Activated T-helper 2 cell treated with anti-CD3 and anti-CD28 coated beads, Interferon-gamma antibody, Interleukin-2, Interleukin-4, amounts not matched to agents 10 μg/mL and 5 μg/mL and 100 μg/mL, durations not matched to agents 14 hours and 24 hours and 36 hours (primary cell): Measurements from ENCODE around the gene SLC22A23. TPM values are rescaled to one million over a fixed set of nuclear protein-coding genes. Genes with fewer than 3 reads are reported as not detected.

Experiments used
- DNase-seq: peaks from one replicate; pipeline ENCODE4 v3.0.0; 2021; ENCODE audit warnings: low spot score
- H3K27ac Mint-ChIP-seq: one replicate; pipeline ENCODE4 v1.8.0; 2021; ENCODE audit warnings: mixed read lengths
- H3K27me3 Mint-ChIP-seq: one replicate; pipeline ENCODE4 v1.8.0; 2021; ENCODE audit warnings: low read depth, mixed read lengths
- H3K36me3 Mint-ChIP-seq: one replicate; pipeline ENCODE4 v1.8.0; 2021; ENCODE audit warnings: low read depth, mixed read lengths
- H3K4me1 Mint-ChIP-seq: one replicate; pipeline ENCODE4 v1.8.0; 2021; ENCODE audit warnings: low read depth, mixed read lengths
- H3K4me3 Mint-ChIP-seq: one replicate; pipeline ENCODE4 v1.8.0; 2021; ENCODE audit warnings: low read depth, mild to moderate bottlenecking, moderate library complexity, mixed read lengths
- H3K9me3 Mint-ChIP-seq: one replicate; pipeline ENCODE4 v1.8.0; 2021; ENCODE audit warnings: mixed read lengths
- intact Hi-C: fragments of 100-400 bp; cut with micrococcal nuclease; formaldehyde crosslinking; loops from one replicate; pipeline ENCODE4 v1.15.1; 2023
- total RNA-seq: library from RNA; stranded (reverse); gene quantifications from 2 replicates; pipeline ENCODE4 v1.2.3, GENCODE V29; 2022

The SLC22A23 gene
- total RNA-seq, 1 donor from 2014 or later: 0.07 TPM

- Mint-ChIP-seq H3K36me3 (no peaks in the 10 kb centered on the region), H3K9me3 (no peaks in the 10 kb centered on the region), H3K27me3 (peaks cover 11% of the 10 kb centered on the region), H3K4me1 (no peaks in the 10 kb centered on the region), H3K27ac (no peak overlapping the region), H3K4me3 (no peak overlapping the region)
- DNase-seq: no peak
- intact Hi-C loops: no loop called here
Measured at GRCh38 chr6:3303795-3304411, 152.9 kb downstream of the SLC22A23 start.

GRCh38 chr6:3301506-3301905 lies 155.3 kb downstream of the SLC22A23 start:
- Mint-ChIP-seq H3K27me3 (peaks cover 11% of the 10 kb centered on the region), H3K4me3 (no peak overlapping the region), H3K9me3 (no peaks in the 10 kb centered on the region), H3K36me3 (no peaks in the 10 kb centered on the region), H3K27ac (no peak overlapping the region), H3K4me1 (no peaks in the 10 kb centered on the region)
- DNase-seq: no peak
- intact Hi-C loops: no loop called here

- H3K4me1 Mint-ChIP-seq: no peaks in the 10 kb centered on the region
- DNase-seq: no peak
- no peaks in the 10 kb centered on the region for H3K36me3 Mint-ChIP-seq
- H3K9me3 Mint-ChIP-seq: no peaks in the 10 kb centered on the region
- peaks cover 11% of the 10 kb centered on the region for H3K27me3 Mint-ChIP-seq
- intact Hi-C loops: no loop called here
- no peak overlapping the region for H3K4me3 Mint-ChIP-seq
- H3K27ac Mint-ChIP-seq: no peak overlapping the region
Measured at GRCh38 chr6:3299221-3299620, 157.6 kb downstream of the SLC22A23 start.

- no peak overlapping the region for H3K4me3 Mint-ChIP-seq
- intact Hi-C loops: no loop called here
- no peak for DNase-seq
- H3K9me3 Mint-ChIP-seq: no peaks in the 10 kb centered on the region
- H3K4me1 Mint-ChIP-seq: no peaks in the 10 kb centered on the region
- peaks cover 9% of the 10 kb centered on the region for H3K27me3 Mint-ChIP-seq
- H3K27ac Mint-ChIP-seq: no peak overlapping the region
- H3K36me3 Mint-ChIP-seq: no peaks in the 10 kb centered on the region
Measured at GRCh38 chr6:3297909-3298308, 158.9 kb downstream of the SLC22A23 start.

GRCh38 chr6:3297006-3297405 lies 159.8 kb downstream of the SLC22A23 start:
- no peak for DNase-seq
- Mint-ChIP-seq H3K27me3 (peaks cover under 1% of the 10 kb centered on the region), H3K9me3 (no peaks in the 10 kb centered on the region), H3K36me3 (no peaks in the 10 kb centered on the region), H3K4me3 (no peak overlapping the region), H3K4me1 (no peaks in the 10 kb centered on the region), H3K27ac (no peak overlapping the region)
- intact Hi-C loops: no loop called here

GRCh38 chr6:3296537-3296936 lies 160.3 kb downstream of the SLC22A23 start:
- Mint-ChIP-seq H3K27me3 (no peaks in the 10 kb centered on the region), H3K9me3 (no peaks in the 10 kb centered on the region), H3K4me3 (no peak overlapping the region), H3K4me1 (no peaks in the 10 kb centered on the region), H3K27ac (no peak overlapping the region), H3K36me3 (no peaks in the 10 kb centered on the region)
- intact Hi-C loops: no loop called here
- DNase-seq: no peak

GRCh38 chr6:3296078-3296477 lies 160.8 kb downstream of the SLC22A23 start:
- intact Hi-C loops: no loop called here
- no peak for DNase-seq
- Mint-ChIP-seq H3K27ac (no peak overlapping the region), H3K27me3 (no peaks in the 10 kb centered on the region), H3K4me3 (no peak overlapping the region), H3K36me3 (no peaks in the 10 kb centered on the region), H3K4me1 (no peaks in the 10 kb centered on the region), H3K9me3 (no peaks in the 10 kb centered on the region)

- no peaks in the 10 kb centered on the region for H3K9me3 Mint-ChIP-seq
- no peaks in the 10 kb centered on the region for H3K4me1 Mint-ChIP-seq
- no peak for DNase-seq
- H3K27ac Mint-ChIP-seq: no peak overlapping the region
- H3K27me3 Mint-ChIP-seq: no peaks in the 10 kb centered on the region
- no peak overlapping the region for H3K4me3 Mint-ChIP-seq
- no peaks in the 10 kb centered on the region for H3K36me3 Mint-ChIP-seq
- intact Hi-C loops: no loop called here
Measured at GRCh38 chr6:3294921-3295871, 161.7 kb downstream of the SLC22A23 start.

GRCh38 chr6:3294396-3294795 lies 162.5 kb downstream of the SLC22A23 start:
- intact Hi-C loops: no loop called here
- no peak overlapping the region for H3K27ac Mint-ChIP-seq
- no peak for DNase-seq
- H3K4me3 Mint-ChIP-seq: no peak overlapping the region
- no peaks in the 10 kb centered on the region for H3K27me3 Mint-ChIP-seq
- no peaks in the 10 kb centered on the region for H3K4me1 Mint-ChIP-seq
- H3K36me3 Mint-ChIP-seq: no peaks in the 10 kb centered on the region
- H3K9me3 Mint-ChIP-seq: no peaks in the 10 kb centered on the region

GRCh38 chr6:3293271-3294155 lies 163.3 kb downstream of the SLC22A23 start:
- H3K27me3 Mint-ChIP-seq: no peaks in the 10 kb centered on the region
- H3K9me3 Mint-ChIP-seq: no peaks in the 10 kb centered on the region
- H3K4me3 Mint-ChIP-seq: no peak overlapping the region
- no peak overlapping the region for H3K27ac Mint-ChIP-seq
- no peaks in the 10 kb centered on the region for H3K4me1 Mint-ChIP-seq
- H3K36me3 Mint-ChIP-seq: no peaks in the 10 kb centered on the region
- DNase-seq: no peak
- intact Hi-C loops: no loop called here

- no peak for DNase-seq
- Mint-ChIP-seq H3K4me3 (no peak overlapping the region), H3K4me1 (no peaks in the 10 kb centered on the region), H3K27me3 (no peaks in the 10 kb centered on the region), H3K9me3 (no peaks in the 10 kb centered on the region), H3K27ac (no peak overlapping the region), H3K36me3 (no peaks in the 10 kb centered on the region)
- intact Hi-C loops: no loop called here
Measured at GRCh38 chr6:3292431-3293197, 164.2 kb downstream of the SLC22A23 start.

- DNase-seq: no peak
- Mint-ChIP-seq H3K27ac (no peak overlapping the region), H3K27me3 (no peaks in the 10 kb centered on the region), H3K9me3 (no peaks in the 10 kb centered on the region), H3K4me1 (no peaks in the 10 kb centered on the region), H3K4me3 (no peak overlapping the region), H3K36me3 (no peaks in the 10 kb centered on the region)
- intact Hi-C loops: no loop called here
Measured at GRCh38 chr6:3291987-3292386, 164.9 kb downstream of the SLC22A23 start.
